IMR-90 (cell line): ENCODE measurements around the gene RYR1. TPM values are rescaled to one million over a fixed set of nuclear protein-coding genes. Genes with fewer than 3 reads are reported as not detected.

Experiments
- ATAC-seq: fragments of 200-7000 bp; cut with Tn5 transposase; 2 replicates; pipeline ENCODE4 v1.9.1; 2020; ENCODE audit warnings: low read depth, mild to moderate bottlenecking, moderate library complexity
- BruUV-seq: library from RNA; stranded (reverse); fragments of 400-500 nt; replicated peaks from 2 replicates; lab custom pipeline; 2021; lab: Mats Ljungman, UMichigan
- CTCF ChIA-PET: fragments of 300-600 bp; formaldehyde crosslinking; extraction: SDS; loops from one replicate; lab custom pipeline; 2021; ENCODE audit warnings: antibody characterized with exemption; lab: Yijun Ruan, JAX
- POLR2A ChIA-PET: fragments of 300-600 bp; sonication (Branson Sonifier 250); formaldehyde crosslinking; loops from one replicate; lab custom pipeline; 2022; ENCODE audit warnings: antibody characterized with exemption; ENCODE audit not compliant: unreplicated experiment; lab: Charles Lee
- DNase-seq: peaks from one replicate; pipeline ENCODE4 v3.0.0; 2013
- H2AFZ ChIP-seq: replicated peaks from 2 replicates; pipeline ENCODE3; 2013; ENCODE audit warnings: low read length, mild to moderate bottlenecking; ENCODE audit not compliant: poor library complexity
- H2AK5ac ChIP-seq: 2 replicates; pipeline ENCODE4 v1.6.1; 2013; ENCODE audit warnings: low read depth, low read length, inconsistent platforms
- H2AK9ac ChIP-seq: replicated peaks from 2 replicates; pipeline ENCODE3; 2013; ENCODE audit warnings: mild to moderate bottlenecking, low read depth, low read length, moderate library complexity; ENCODE audit not compliant: poor library complexity
- H2BK120ac ChIP-seq: 2 replicates; pipeline ENCODE4 v1.6.1; 2013; ENCODE audit warnings: low read depth, low read length, inconsistent platforms
- H2BK15ac ChIP-seq: 3 replicates; pipeline ENCODE4 v1.6.1; 2013; ENCODE audit warnings: low read depth, low read length, inconsistent platforms
- H2BK20ac ChIP-seq: 2 replicates; pipeline ENCODE4 v1.6.1; 2013; ENCODE audit warnings: low read depth, mild to moderate bottlenecking, inconsistent platforms, low read length, moderate library complexity
- H2BK5ac ChIP-seq: 2 replicates; pipeline ENCODE4 v1.6.1; 2013; ENCODE audit warnings: mild to moderate bottlenecking, low read depth, low read length, inconsistent platforms; ENCODE audit not compliant: poor library complexity, severe bottlenecking
- H3K14ac ChIP-seq: replicated peaks from 2 replicates; pipeline ENCODE4 v1.6.1; 2013; ENCODE audit warnings: low read depth, low read length, inconsistent platforms
- H3K18ac ChIP-seq: 2 replicates; pipeline ENCODE4 v1.6.1; 2013; ENCODE audit warnings: low read depth, low read length, control low read depth
- H3K23ac ChIP-seq: 2 replicates; pipeline ENCODE4 v1.6.1; 2013; ENCODE audit warnings: low read depth, low read length, inconsistent platforms
- H3K27ac ChIP-seq: 2 replicates; pipeline ENCODE4 v1.5.1; 2013; ENCODE audit warnings: mild to moderate bottlenecking, control low read depth, low read length; ENCODE audit not compliant: insufficient read depth
- H3K27me3 ChIP-seq: 2 replicates; pipeline ENCODE4 v1.6.1; 2013; ENCODE audit warnings: low read length; ENCODE audit not compliant: control insufficient read depth, insufficient read depth
- H3K36me3 ChIP-seq: 2 replicates; pipeline ENCODE4 v1.6.1; 2013; ENCODE audit warnings: low read length, mixed read lengths; ENCODE audit not compliant: control insufficient read depth, insufficient read depth
- H3K4ac ChIP-seq: 2 replicates; pipeline ENCODE4 v1.6.1; 2013; ENCODE audit warnings: low read depth, low read length, inconsistent platforms
- H3K4me1 ChIP-seq: 2 replicates; pipeline ENCODE4 v1.6.1; 2013; ENCODE audit warnings: low read length, mixed read lengths; ENCODE audit not compliant: control insufficient read depth, insufficient read depth
- H3K4me2 ChIP-seq: 2 replicates; pipeline ENCODE4 v1.6.1; 2013; ENCODE audit warnings: low read depth, mild to moderate bottlenecking, control low read depth, low read length, moderate library complexity
- H3K4me3 ChIP-seq: 2 replicates; pipeline ENCODE4 v1.5.1; 2013; ENCODE audit warnings: low read depth, mild to moderate bottlenecking, control low read depth, low read length, moderate library complexity; ENCODE audit not compliant: insufficient read depth
- H3K56ac ChIP-seq: 2 replicates; pipeline ENCODE4 v1.6.1; 2013; ENCODE audit warnings: low read length, inconsistent platforms; ENCODE audit not compliant: insufficient read depth; ENCODE audit errors: extremely low read depth
- H3K79me1 ChIP-seq, 2 experiments: 2 replicates each; pipeline ENCODE4 v1.6.1; 2013; ENCODE audit warnings: low read length in 2 of 2, inconsistent platforms in 1 of 2, low read depth in 1 of 2
- H3K9ac ChIP-seq: 2 replicates; pipeline ENCODE4 v1.6.1; 2013; ENCODE audit warnings: low read depth, low read length, control low read depth
- H3K9me1 ChIP-seq: 2 replicates; pipeline ENCODE4 v1.6.1; 2013; ENCODE audit warnings: low read length, inconsistent platforms; ENCODE audit not compliant: insufficient read depth
- H3K9me3 ChIP-seq: 2 replicates; pipeline ENCODE4 v1.6.1; 2013; ENCODE audit warnings: low read length; ENCODE audit not compliant: control insufficient read depth, insufficient read depth
- H4K20me1 ChIP-seq: 2 replicates; pipeline ENCODE4 v1.6.1; 2013; ENCODE audit warnings: low read length, inconsistent platforms; ENCODE audit not compliant: insufficient read depth
- H4K5ac ChIP-seq: 2 replicates; pipeline ENCODE4 v1.6.1; 2013; ENCODE audit warnings: mild to moderate bottlenecking, low read depth, low read length, control low read depth
- H4K8ac ChIP-seq, 2 experiments: 2 replicates each; pipeline ENCODE4 v1.6.1; 2013; ENCODE audit warnings: low read depth in 2 of 2, low read length in 2 of 2, control low read depth in 1 of 2, inconsistent platforms in 1 of 2
- H4K91ac ChIP-seq: 2 replicates; pipeline ENCODE4 v1.6.1; 2013; ENCODE audit warnings: low read depth, low read length, inconsistent platforms; ENCODE audit not compliant: insufficient read depth
- BHLHE40 ChIP-seq: fragments of 150-350 bp; IDR thresholded peaks from 2 replicates; pipeline ENCODE4 v1.6.1; 2016; ENCODE audit warnings: mild to moderate bottlenecking, low read depth, low read length
- CEBPB ChIP-seq: IDR thresholded peaks from 2 replicates; pipeline ENCODE4 v1.6.1; 2012; ENCODE audit warnings: low read depth, low read length, improper control_type of control experiment
- CHD1 ChIP-seq: IDR thresholded peaks from 2 replicates; pipeline ENCODE4 v1.6.1; 2012; ENCODE audit warnings: low read depth, low read length, improper control_type of control experiment
- CTCF ChIP-seq: conservative IDR thresholded peaks from 2 replicates; pipeline ENCODE4 v1.5.1; 2012; ENCODE audit warnings: mild to moderate bottlenecking, low read depth, low read length, improper control_type of control experiment
- ELK1 ChIP-seq: fragments of 150-350 bp; IDR thresholded peaks from 2 replicates; pipeline ENCODE4 v1.6.1; 2016; ENCODE audit warnings: low read depth, mild to moderate bottlenecking, low read length, moderate library complexity, borderline replicate concordance
- FOS ChIP-seq: fragments of 150-350 bp; IDR thresholded peaks from 2 replicates; pipeline ENCODE4 v1.6.1; 2016; ENCODE audit warnings: low read depth, low read length
- MAFK ChIP-seq: IDR thresholded peaks from 2 replicates; pipeline ENCODE4 v1.6.1; 2012; ENCODE audit warnings: low read depth, low read length, improper control_type of control experiment
- MAZ ChIP-seq: IDR thresholded peaks from 2 replicates; pipeline ENCODE4 v1.6.1; 2012; ENCODE audit warnings: low read depth, mild to moderate bottlenecking, low read length, improper control_type of control experiment, moderate library complexity, borderline replicate concordance
- MXI1 ChIP-seq: IDR thresholded peaks from 2 replicates; pipeline ENCODE4 v1.6.1; 2012; ENCODE audit warnings: low read depth, mild to moderate bottlenecking, low read length, moderate library complexity, borderline replicate concordance
- NFE2L2 ChIP-seq: fragments of 150-350 bp; IDR thresholded peaks from 2 replicates; pipeline ENCODE4 v1.6.1; 2016; ENCODE audit warnings: low read depth, mild to moderate bottlenecking, low read length
- POLR2A ChIP-seq: IDR thresholded peaks from 2 replicates; pipeline ENCODE4 v1.6.1; 2012; ENCODE audit warnings: mild to moderate bottlenecking, low read depth, low read length
- RAD21 ChIP-seq: IDR thresholded peaks from 2 replicates; pipeline ENCODE4 v1.6.1; 2012; ENCODE audit warnings: low read length, improper control_type of control experiment
- RCOR1 ChIP-seq: IDR thresholded peaks from 2 replicates; pipeline ENCODE4 v1.6.1; 2012; ENCODE audit warnings: mild to moderate bottlenecking, low read length, improper control_type of control experiment; ENCODE audit not compliant: insufficient replicate concordance
- RFX5 ChIP-seq: IDR thresholded peaks from 2 replicates; pipeline ENCODE4 v1.8.0; 2012; ENCODE audit warnings: low read depth, mild to moderate bottlenecking, low read length, moderate library complexity
- SMC3 ChIP-seq: fragments of 150-350 bp; IDR thresholded peaks from 2 replicates; pipeline ENCODE4 v1.6.1; 2016; ENCODE audit warnings: low read depth, mild to moderate bottlenecking, antibody characterized with exemption, low read length, moderate library complexity
- WGBS, 2 experiments: methylation state at CpG; one replicate each; pipeline versions ENCODE4 v1.1.5 to v1.1.7; 2013; ENCODE audit warnings: missing lambda C conversion rate in 2 of 2; ENCODE audit not compliant: insufficient read length in 1 of 2; ENCODE audit errors: extremely low coverage in 2 of 2; 5-methylcytosine and 5-hydroxymethylcytosine counted together
- dilution Hi-C: fragments of 300-500 bp; cut with HindIII; formaldehyde crosslinking; loops from one replicate; pipeline ENCODE4 v1.14.3; 2018; ENCODE audit warnings: low sequenced_read_pairs; ENCODE audit not compliant: unreplicated experiment
- in situ Hi-C: fragments of 300-500 bp; cut with MboI; formaldehyde crosslinking; loops from 3 replicates; pipeline ENCODE4 v1.14.3; 2019; ENCODE audit warnings: low sequenced_read_pairs, inconsistent platforms, mixed read lengths
- intact Hi-C: fragments of 100-400 bp; cut with micrococcal nuclease; formaldehyde crosslinking; loops from 2 replicates; pipeline ENCODE4 v1.10.0; 2022
- polyA plus RNA-seq, 3 experiments: library from polyadenylated mRNA; depleted of rRNA; stranded (reverse); fragments of >200 nt; gene quantifications; 2 replicates each; pipeline ENCODE4 v1.2.3, GENCODE V29; 2012; ENCODE audit warnings: low replicate concordance in 1 of 3
- total RNA-seq: library from RNA; depleted of rRNA; stranded (reverse); fragments of >200 nt; gene quantifications from 2 replicates; pipeline ENCODE4 v1.2.3, GENCODE V29; 2012
- TF ChIP-seq, protein P1 (sequence below): fragments of 150-350 bp; IDR thresholded peaks from 2 replicates; pipeline ENCODE4 v1.6.1; 2017; ENCODE audit warnings: mild to moderate bottlenecking, antibody characterized with exemption, low read length, low read depth

The RYR1 gene
- total and polyA plus RNA-seq, 2 of the 4 experiments (the other 2 are of a cell fraction): not detected

- CTCF ChIA-PET: no interaction called here
- Histone ChIP-seq H2AK9ac (no peak overlapping the region), H3K27me3 (peaks cover 14% of the 10 kb centered on the region), H2BK5ac (no peak overlapping the region), H2BK120ac (no peak overlapping the region), H2AK5ac (no peak overlapping the region), H4K91ac (no peak overlapping the region), H3K23ac (no peak overlapping the region), H3K4me3 (no peak overlapping the region), H4K8ac (no peak overlapping the region), H4K5ac (no peak overlapping the region), H3K4me2 (no peak overlapping the region), H3K36me3 (no peaks in the 10 kb centered on the region), H3K14ac (no peak overlapping the region), H3K27ac (no peak overlapping the region), H4K20me1 (no peaks in the 10 kb centered on the region), H2AFZ (no peak overlapping the region), H2BK20ac (no peak overlapping the region), H3K79me1 (no peaks in the 10 kb centered on the region), H3K4ac (no peak overlapping the region), H3K18ac (no peak overlapping the region), H2BK15ac (no peak overlapping the region), H3K4me1 (no peaks in the 10 kb centered on the region), H3K56ac (no peak overlapping the region), H3K9me1 (no peaks in the 10 kb centered on the region), H3K9me3 (no peaks in the 10 kb centered on the region), H3K9ac (no peak overlapping the region)
- 93% methylated on average over 6 of the region's 12 CpGs; no CpG with 5 or more reads in 1 of the 2 experiments for WGBS, 2 experiments
- no peak for ATAC-seq
- dilution Hi-C loops (no loop called here), in situ Hi-C loops (no loop called here), intact Hi-C loops (no loop called here)
- no TSS peak for BruUV-seq
- POLR2A ChIA-PET: no interaction called here
- TF ChIP-seq BHLHE40: no peak
- no peak for TF ChIP-seq ELK1
- no peak for TF ChIP-seq RAD21
- TF ChIP-seq CTCF: no peak
- no peak for TF ChIP-seq RFX5
- TF ChIP-seq MXI1: no peak
- no peak for TF ChIP-seq FOS
- TF ChIP-seq, protein P1, sequence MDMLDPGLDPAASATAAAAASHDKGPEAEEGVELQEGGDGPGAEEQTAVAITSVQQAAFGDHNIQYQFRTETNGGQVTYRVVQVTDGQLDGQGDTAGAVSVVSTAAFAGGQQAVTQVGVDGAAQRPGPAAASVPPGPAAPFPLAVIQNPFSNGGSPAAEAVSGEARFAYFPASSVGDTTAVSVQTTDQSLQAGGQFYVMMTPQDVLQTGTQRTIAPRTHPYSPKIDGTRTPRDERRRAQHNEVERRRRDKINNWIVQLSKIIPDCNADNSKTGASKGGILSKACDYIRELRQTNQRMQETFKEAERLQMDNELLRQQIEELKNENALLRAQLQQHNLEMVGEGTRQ: no peak
- no peak for TF ChIP-seq SMC3
- TF ChIP-seq RCOR1: no peak
- TF ChIP-seq MAZ: no peak
- no peak for TF ChIP-seq NFE2L2
- no peak for TF ChIP-seq CEBPB
- TF ChIP-seq CHD1: no peak
- no peak for TF ChIP-seq MAFK
- no peak for TF ChIP-seq POLR2A
- no peak for DNase-seq
Observed at GRCh38 chr19:38507551-38508127, 74.1 kb downstream of the RYR1 start.
